K562 (cell line): ENCODE results near the gene ZDHHC8. TPM values are rescaled to one million over a fixed set of nuclear protein-coding genes. Genes with fewer than 3 reads are reported as not detected.

Experiments
- ESRRB ChIP-seq: fragments of 250-450 bp; sonication (Bioruptor Pico); IDR thresholded peaks from 2 replicates; pipeline ENCODE4 v1.5.0; 2020; ENCODE audit warnings: mild to moderate bottlenecking, moderate library complexity, borderline replicate concordance
- HCFC1 ChIP-seq: IDR thresholded peaks from 2 replicates; pipeline ENCODE4 v1.6.1; 2012; ENCODE audit warnings: low read depth, low read length, improper control_type of control experiment
- MCM2 ChIP-seq: fragments of 450-650 bp; IDR thresholded peaks from 2 replicates; pipeline ENCODE4 v1.6.1; 2017; ENCODE audit warnings: low read depth, mild to moderate bottlenecking
- polyA plus RNA-seq, 8 experiments: library from polyadenylated mRNA; depleted of rRNA in 4 of 8; stranded (reverse) in 5 of 8; unstranded in 3 of 8; fragments of >200 nt; fragmentation: Nextera tagmentation in 2 of 8; fragmentation: Illumina TruSeq in 1 of 8; extraction: Ambion mirVana in 2 of 8; extraction: Trizol in 1 of 8; gene quantifications; 2 replicates each; pipeline versions ENCODE4 v1.2.1 to v1.2.3, GENCODE V29; 2011 to 2014; ENCODE audit warnings: inconsistent platforms in 1 of 8, missing spikeins in 1 of 8
- total RNA-seq, 7 experiments: library from RNA; depleted of rRNA in 6 of 7; stranded (reverse); fragments of >200 nt in 6 of 7; fragmentation: Illumina TruSeq in 2 of 7; extraction: Trizol in 2 of 7; gene quantifications; 2 replicates each; pipeline versions ENCODE4 v1.2.1 to v1.2.3, GENCODE V29; 2011 to 2021; ENCODE audit warnings: low replicate concordance in 1 of 7
- TF ChIP-seq, protein P1 (sequence below), 2 experiments: fragments of 450-650 bp; formaldehyde crosslinking in 1 of 2; IDR thresholded peaks; 2 replicates each; pipeline versions ENCODE4 v1.4.0 to v1.6.1; 2014 to 2020; ENCODE audit warnings: mild to moderate bottlenecking in 2 of 2, borderline replicate concordance in 1 of 2, low read depth in 1 of 2
- TF ChIP-seq, protein P2 (sequence below): IDR thresholded peaks from 2 replicates; pipeline ENCODE4 v1.6.1; 2016; ENCODE audit warnings: missing genetic modification characterization, missing compliant biosample characterization
- TF ChIP-seq, protein P3 (sequence below), 2 experiments: fragments of 450-650 bp in 1 of 2; sonication (generic) in 1 of 2; formaldehyde crosslinking in 1 of 2; IDR thresholded peaks; 2 replicates each; pipeline versions ENCODE4 v1.7.1 to v1.9.0; 2016 to 2022; ENCODE audit warnings: inconsistent platforms in 1 of 2, mild to moderate bottlenecking in 1 of 2, missing genetic modification reagents in 1 of 2

ZDHHC8 gene
- total and polyA plus RNA-seq, 9 of the 15 experiments (the other 6 are each of a cell fraction or from before 2014, with no cell fraction given): 0.04 to 109 (median 16.4) TPM

DNA sequence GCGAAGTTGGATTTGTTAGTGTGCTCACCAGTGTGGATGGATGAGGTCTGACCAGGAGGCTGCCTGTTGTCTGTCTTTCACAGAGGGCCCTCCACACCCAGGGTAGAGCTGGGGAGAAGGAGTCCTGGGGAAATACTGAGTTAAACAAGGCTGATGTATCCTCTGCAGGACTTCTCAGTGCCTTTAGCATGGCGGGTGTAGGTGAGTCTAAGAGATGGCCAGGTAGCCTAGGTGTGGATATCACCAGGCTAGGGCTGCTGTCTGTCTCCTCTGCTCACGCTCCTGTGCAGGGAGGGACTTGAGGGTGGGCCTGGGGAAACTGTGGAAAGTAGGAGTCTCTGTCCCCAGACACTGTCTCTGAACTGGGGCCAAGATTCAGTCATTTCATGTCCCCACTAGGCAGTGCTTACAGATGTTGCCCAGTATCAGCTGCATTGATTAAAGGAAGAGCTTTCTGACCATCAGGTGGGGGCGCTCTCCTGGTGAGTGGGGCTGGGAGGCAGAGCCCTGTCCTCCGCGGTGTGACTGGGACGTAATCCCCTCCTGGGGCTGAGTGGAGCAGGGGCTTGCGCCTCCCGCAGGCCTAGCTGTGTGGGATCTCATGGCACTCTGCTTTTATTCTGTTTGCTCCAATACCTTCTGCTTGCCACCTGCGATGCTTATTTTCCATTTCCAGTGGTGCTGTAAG is 54.7 kb downstream of the ZDHHC8 start (continued):
- TF ChIP-seq, protein P1, sequence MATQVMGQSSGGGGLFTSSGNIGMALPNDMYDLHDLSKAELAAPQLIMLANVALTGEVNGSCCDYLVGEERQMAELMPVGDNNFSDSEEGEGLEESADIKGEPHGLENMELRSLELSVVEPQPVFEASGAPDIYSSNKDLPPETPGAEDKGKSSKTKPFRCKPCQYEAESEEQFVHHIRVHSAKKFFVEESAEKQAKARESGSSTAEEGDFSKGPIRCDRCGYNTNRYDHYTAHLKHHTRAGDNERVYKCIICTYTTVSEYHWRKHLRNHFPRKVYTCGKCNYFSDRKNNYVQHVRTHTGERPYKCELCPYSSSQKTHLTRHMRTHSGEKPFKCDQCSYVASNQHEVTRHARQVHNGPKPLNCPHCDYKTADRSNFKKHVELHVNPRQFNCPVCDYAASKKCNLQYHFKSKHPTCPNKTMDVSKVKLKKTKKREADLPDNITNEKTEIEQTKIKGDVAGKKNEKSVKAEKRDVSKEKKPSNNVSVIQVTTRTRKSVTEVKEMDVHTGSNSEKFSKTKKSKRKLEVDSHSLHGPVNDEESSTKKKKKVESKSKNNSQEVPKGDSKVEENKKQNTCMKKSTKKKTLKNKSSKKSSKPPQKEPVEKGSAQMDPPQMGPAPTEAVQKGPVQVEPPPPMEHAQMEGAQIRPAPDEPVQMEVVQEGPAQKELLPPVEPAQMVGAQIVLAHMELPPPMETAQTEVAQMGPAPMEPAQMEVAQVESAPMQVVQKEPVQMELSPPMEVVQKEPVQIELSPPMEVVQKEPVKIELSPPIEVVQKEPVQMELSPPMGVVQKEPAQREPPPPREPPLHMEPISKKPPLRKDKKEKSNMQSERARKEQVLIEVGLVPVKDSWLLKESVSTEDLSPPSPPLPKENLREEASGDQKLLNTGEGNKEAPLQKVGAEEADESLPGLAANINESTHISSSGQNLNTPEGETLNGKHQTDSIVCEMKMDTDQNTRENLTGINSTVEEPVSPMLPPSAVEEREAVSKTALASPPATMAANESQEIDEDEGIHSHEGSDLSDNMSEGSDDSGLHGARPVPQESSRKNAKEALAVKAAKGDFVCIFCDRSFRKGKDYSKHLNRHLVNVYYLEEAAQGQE (IDR thresholded peaks at IDR 0.05; ENCODE audit: borderline replicate concordance): peak; percentile 50; the same call in 1 of the 2 replicates
- TF ChIP-seq, protein P1 (CRISPR knock-in tag; IDR thresholded peaks at IDR 0.05; ENCODE audit: low read depth): no peak
- no peak for TF ChIP-seq MCM2
- TF ChIP-seq, protein P2, sequence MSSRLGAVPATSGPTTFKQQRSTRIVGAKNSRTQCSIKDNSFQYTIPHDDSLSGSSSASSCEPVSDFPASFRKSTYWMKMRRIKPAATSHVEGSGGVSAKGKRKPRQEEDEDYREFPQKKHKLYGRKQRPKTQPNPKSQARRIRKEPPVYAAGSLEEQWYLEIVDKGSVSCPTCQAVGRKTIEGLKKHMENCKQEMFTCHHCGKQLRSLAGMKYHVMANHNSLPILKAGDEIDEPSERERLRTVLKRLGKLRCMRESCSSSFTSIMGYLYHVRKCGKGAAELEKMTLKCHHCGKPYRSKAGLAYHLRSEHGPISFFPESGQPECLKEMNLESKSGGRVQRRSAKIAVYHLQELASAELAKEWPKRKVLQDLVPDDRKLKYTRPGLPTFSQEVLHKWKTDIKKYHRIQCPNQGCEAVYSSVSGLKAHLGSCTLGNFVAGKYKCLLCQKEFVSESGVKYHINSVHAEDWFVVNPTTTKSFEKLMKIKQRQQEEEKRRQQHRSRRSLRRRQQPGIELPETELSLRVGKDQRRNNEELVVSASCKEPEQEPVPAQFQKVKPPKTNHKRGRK (tag): no peak
- TF ChIP-seq HCFC1: 0 out of 2 replicates have a peak, but pooled peaks have one; percentile 20
- no peak for TF ChIP-seq ESRRB (CRISPR knock-in tag)
- TF ChIP-seq, protein P3, sequence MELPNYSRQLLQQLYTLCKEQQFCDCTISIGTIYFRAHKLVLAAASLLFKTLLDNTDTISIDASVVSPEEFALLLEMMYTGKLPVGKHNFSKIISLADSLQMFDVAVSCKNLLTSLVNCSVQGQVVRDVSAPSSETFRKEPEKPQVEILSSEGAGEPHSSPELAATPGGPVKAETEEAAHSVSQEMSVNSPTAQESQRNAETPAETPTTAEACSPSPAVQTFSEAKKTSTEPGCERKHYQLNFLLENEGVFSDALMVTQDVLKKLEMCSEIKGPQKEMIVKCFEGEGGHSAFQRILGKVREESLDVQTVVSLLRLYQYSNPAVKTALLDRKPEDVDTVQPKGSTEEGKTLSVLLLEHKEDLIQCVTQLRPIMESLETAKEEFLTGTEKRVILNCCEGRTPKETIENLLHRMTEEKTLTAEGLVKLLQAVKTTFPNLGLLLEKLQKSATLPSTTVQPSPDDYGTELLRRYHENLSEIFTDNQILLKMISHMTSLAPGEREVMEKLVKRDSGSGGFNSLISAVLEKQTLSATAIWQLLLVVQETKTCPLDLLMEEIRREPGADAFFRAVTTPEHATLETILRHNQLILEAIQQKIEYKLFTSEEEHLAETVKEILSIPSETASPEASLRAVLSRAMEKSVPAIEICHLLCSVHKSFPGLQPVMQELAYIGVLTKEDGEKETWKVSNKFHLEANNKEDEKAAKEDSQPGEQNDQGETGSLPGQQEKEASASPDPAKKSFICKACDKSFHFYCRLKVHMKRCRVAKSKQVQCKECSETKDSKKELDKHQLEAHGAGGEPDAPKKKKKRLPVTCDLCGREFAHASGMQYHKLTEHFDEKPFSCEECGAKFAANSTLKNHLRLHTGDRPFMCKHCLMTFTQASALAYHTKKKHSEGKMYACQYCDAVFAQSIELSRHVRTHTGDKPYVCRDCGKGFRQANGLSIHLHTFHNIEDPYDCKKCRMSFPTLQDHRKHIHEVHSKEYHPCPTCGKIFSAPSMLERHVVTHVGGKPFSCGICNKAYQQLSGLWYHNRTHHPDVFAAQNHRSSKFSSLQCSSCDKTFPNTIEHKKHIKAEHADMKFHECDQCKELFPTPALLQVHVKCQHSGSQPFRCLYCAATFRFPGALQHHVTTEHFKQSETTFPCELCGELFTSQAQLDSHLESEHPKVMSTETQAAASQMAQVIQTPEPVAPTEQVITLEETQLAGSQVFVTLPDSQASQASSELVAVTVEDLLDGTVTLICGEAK (IDR thresholded peaks at IDR 0.05): no peak
- TF ChIP-seq, protein P3 (CRISPR knock-in tag; IDR thresholded peaks at IDR 0.05): 0 out of 2 replicates have a peak, but pooled peaks have one; percentile 30
